HepG2 (cell line): Measurements from ENCODE around the gene PHF10. TPM values are rescaled to one million over a fixed set of nuclear protein-coding genes. Genes with fewer than 3 reads are reported as not detected.

Experiments used
- CCAR2 ChIP-seq: fragments of 200-400 bp; formaldehyde crosslinking; optimal IDR thresholded peaks from 2 replicates; pipeline ENCODE3; 2018; ENCODE audit warnings: low read depth, mild to moderate bottlenecking, low read length, moderate library complexity
- ELK4 ChIP-seq: sonication (generic); formaldehyde crosslinking; IDR thresholded peaks from 2 replicates; pipeline ENCODE4 v1.9.0; 2021; ENCODE audit warnings: missing genetic modification reagents, borderline replicate concordance
- HNRNPH1 ChIP-seq: fragments of 200-400 bp; formaldehyde crosslinking; optimal IDR thresholded peaks from 2 replicates; pipeline ENCODE3; 2017; ENCODE audit warnings: mild to moderate bottlenecking, low read depth, low read length
- HOXA5 ChIP-seq: sonication (generic); formaldehyde crosslinking; IDR thresholded peaks from 2 replicates; pipeline ENCODE4 v1.4.0; 2020; ENCODE audit warnings: missing genetic modification reagents
- JUN ChIP-seq: sonication (generic); formaldehyde crosslinking; IDR thresholded peaks from 2 replicates; pipeline ENCODE4 v1.4.0; 2020; ENCODE audit warnings: mild to moderate bottlenecking, missing genetic modification reagents
- KAT7 ChIP-seq: IDR thresholded peaks from 2 replicates; pipeline ENCODE4 v1.6.1; 2018; ENCODE audit warnings: borderline replicate concordance, missing compliant biosample characterization
- MTA1 ChIP-seq: sonication (generic); formaldehyde crosslinking; IDR thresholded peaks from 2 replicates; pipeline ENCODE4 v1.4.0; 2020; ENCODE audit warnings: missing genetic modification reagents, mild to moderate bottlenecking, borderline replicate concordance
- NR0B2 ChIP-seq: sonication (generic); formaldehyde crosslinking; IDR thresholded peaks from 2 replicates; pipeline ENCODE4 v1.4.0; 2020; ENCODE audit warnings: mild to moderate bottlenecking, missing genetic modification reagents
- PAXIP1 ChIP-seq: sonication (generic); formaldehyde crosslinking; conservative IDR thresholded peaks from 2 replicates; pipeline ENCODE4 v1.4.0; 2020; ENCODE audit warnings: mild to moderate bottlenecking, missing genetic modification reagents, moderate library complexity
- POGK ChIP-seq: sonication (generic); formaldehyde crosslinking; conservative IDR thresholded peaks from 2 replicates; pipeline ENCODE4 v1.8.0; 2022; ENCODE audit warnings: mild to moderate bottlenecking, moderate library complexity, missing genetic modification reagents
- TGIF2 ChIP-seq: IDR thresholded peaks from 2 replicates; pipeline ENCODE4 v1.6.1; 2016; ENCODE audit warnings: control low read depth, missing compliant biosample characterization
- TSC22D2 ChIP-seq: sonication (generic); formaldehyde crosslinking; IDR thresholded peaks from 2 replicates; pipeline ENCODE4 v1.5.1; 2020; ENCODE audit warnings: missing genetic modification reagents, mild to moderate bottlenecking, borderline replicate concordance
- ZBTB1 ChIP-seq: sonication (generic); formaldehyde crosslinking; IDR thresholded peaks from 2 replicates; pipeline ENCODE4 v1.4.0; 2020; ENCODE audit warnings: missing genetic modification reagents, borderline replicate concordance
- ZBTB44 ChIP-seq: sonication (generic); formaldehyde crosslinking; IDR thresholded peaks from 2 replicates; pipeline ENCODE4 v1.4.0; 2020; ENCODE audit warnings: missing genetic modification reagents
- ZNF513 ChIP-seq: sonication (generic); formaldehyde crosslinking; conservative IDR thresholded peaks from 2 replicates; pipeline ENCODE4 v1.5.0; 2020; ENCODE audit warnings: missing genetic modification reagents
- ZNF720 ChIP-seq: sonication (generic); formaldehyde crosslinking; IDR thresholded peaks from 2 replicates; pipeline ENCODE4 v1.4.0; 2020; ENCODE audit warnings: missing genetic modification reagents
- ZNF740 ChIP-seq: sonication (generic); formaldehyde crosslinking; IDR thresholded peaks from 2 replicates; pipeline ENCODE4 v1.4.0; 2020; ENCODE audit warnings: missing genetic modification reagents
- polyA plus RNA-seq, 8 experiments: library from polyadenylated mRNA; depleted of rRNA in 3 of 8; stranded (reverse) in 7 of 8; unstranded in 1 of 8; fragments of >200 nt; fragmentation: Illumina TruSeq in 4 of 8; extraction: Trizol in 4 of 8; gene quantifications; 2 replicates each; pipeline versions ENCODE4 v1.2.1 to v1.2.3, GENCODE V29; 2011 to 2016; ENCODE audit warnings: low read depth in 4 of 8, missing spikeins in 1 of 8, mixed read lengths in 1 of 8; ENCODE audit not compliant: insufficient read depth in 1 of 8
- total RNA-seq, 5 experiments: library from RNA; depleted of rRNA; stranded (reverse); fragments of >200 nt; fragmentation: Illumina TruSeq; extraction: Trizol; gene quantifications; 2 replicates each; pipeline ENCODE4 v1.2.3, GENCODE V29; 2016; ENCODE audit warnings: low read depth in 1 of 5

Gene PHF10
- total and polyA plus RNA-seq, 2 of the 13 experiments (the other 11 are each of a cell fraction or from before 2014, with no cell fraction given), result 42.1 to 84.1 TPM

GRCh38 chr6:169751242-169752073, 27.2 kb upstream of the PHF10 start, which contains the start of the genes DYNLT2 and ERMARD (continued):
- TF ChIP-seq TSC22D2 (peak; percentile 88; the same call in 1 of the 2 replicates), ZBTB44 (CRISPR knock-in tag) (peak; percentile 95), ELK4 (CRISPR knock-in tag) (peak; percentile 90; the same call in 1 of the 2 replicates), CCAR2 (no peak), ZNF720 (0 out of 2 replicates have a peak, but pooled peaks have one; percentile 18), ZBTB1 (CRISPR knock-in tag) (no peak), MTA1 (peak; percentile 96), KAT7 (peak; percentile 98), HOXA5 (CRISPR knock-in tag) (peak; percentile 93), HNRNPH1 (no peak), JUN (peak; percentile 45; the same call in 1 of the 2 replicates), ZNF740 (CRISPR knock-in tag) (peak; percentile 87), PAXIP1 (CRISPR knock-in tag) (peak; percentile 77), ZNF513 (CRISPR knock-in tag) (peak; percentile 83; the same call in 1 of the 2 replicates), NR0B2 (peak; percentile 64; the same call in 1 of the 2 replicates), POGK (CRISPR knock-in tag) (peak; percentile 99), TGIF2 (peak; percentile 53)
